ENCODE measurements around the gene CFAP410.

Gene CFAP410

DNA sequence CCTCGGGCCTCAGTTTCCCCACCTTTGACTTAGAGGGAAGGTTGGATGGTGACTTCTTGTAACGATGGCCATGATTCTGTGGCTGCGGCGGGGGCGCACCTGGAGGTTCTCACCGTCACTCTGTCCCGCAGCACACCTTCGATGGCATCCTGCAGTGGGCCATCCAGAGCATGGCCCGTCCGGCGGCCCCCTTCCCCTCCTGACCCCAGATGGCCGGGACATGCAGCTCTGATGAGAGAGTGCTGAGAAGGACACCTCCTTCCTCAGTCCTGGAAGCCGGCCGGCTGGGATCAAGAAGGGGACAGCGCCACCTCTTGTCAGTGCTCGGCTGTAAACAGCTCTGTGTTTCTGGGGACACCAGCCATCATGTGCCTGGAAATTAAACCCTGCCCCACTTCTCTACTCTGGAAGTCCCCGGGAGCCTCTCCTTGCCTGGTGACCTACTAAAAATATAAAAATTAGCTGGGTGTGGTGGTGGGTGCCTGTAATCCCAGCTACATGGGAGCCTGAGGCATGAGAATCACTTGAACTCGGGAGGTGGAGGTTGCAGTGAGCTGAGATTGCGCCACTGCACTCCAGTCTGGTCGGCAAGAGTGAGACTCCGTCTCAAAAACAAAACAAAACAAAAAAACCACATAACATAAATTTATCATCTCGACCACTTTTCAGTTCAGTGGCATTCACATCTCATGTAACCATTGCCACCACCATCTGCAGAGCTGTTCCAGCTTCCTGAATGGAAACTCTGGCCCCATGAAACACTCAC is 41.5 kb downstream of the CFAP410 start:
- peak; percentile 95 to 97 (median 95) for DNase-seq

DNA sequence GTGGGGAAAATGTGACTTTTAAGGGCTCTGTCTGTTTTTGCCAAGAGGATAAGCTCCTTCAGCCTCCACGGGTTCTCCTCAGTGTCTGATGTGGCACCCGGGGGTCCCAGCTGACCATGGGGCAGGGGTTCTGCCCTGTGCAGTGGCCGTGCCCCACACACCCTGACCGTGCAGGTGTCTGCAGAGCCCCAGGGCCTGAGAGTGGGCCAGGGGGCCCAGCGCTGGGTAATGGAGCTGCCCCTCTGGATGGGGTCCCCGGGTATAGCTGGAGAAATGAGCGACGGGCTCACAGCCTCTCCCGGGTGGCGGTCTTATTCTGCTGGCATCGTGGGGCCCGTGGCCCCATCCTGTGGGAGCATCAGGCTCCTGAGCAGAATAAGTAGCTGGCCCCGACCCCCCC is 42.3 kb downstream of the CFAP410 start:
- no peak for DNase-seq

- peak in 1 of 3 donors; percentile 22 for DNase-seq
Measured at GRCh38 chr21:44296103-44296519, 43.1 kb downstream of the CFAP410 start.

DNA sequence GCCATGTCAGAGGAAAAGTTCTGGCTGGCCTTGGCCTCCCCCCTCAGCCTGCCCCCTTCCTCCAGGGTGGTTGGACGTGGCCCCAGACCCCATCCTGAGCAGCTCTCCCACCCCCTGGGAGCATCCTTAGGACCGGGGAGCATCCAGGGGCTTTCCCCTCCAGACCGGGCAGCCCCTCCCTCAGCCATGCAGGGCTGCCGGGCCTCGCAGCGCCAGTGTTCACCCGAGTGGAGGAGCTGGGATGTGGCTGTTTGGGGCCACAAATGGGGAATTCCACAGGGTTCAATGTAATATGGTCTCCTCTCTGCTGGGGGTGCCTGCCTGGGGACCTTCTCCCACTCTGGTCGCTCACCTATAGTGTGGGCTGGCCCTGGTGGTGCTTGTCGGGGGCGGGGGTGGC is 43.5 kb downstream of the CFAP410 start:
- DNase-seq = no peak

DNA sequence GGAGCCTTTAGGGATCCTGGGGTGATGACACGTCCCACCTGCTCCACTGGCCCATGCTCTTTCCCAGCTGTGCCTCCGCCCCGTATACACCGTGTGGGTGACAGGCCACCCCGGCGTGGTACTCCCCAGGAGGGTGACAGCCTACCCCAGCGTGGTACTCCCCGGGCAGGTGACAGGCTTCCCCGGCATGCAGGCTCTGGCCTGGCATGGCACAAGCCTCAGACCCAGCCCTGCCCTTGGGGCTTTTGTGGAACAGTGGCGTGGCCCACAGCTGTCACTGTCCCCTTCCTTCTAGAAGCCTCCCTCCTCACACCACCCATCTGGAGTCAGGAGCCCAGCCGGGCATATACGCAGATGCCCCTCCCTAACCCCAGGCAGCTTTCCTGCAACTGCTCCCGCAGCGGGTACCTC is 44.0 kb downstream of the CFAP410 start:
- no peak for DNase-seq

DNA sequence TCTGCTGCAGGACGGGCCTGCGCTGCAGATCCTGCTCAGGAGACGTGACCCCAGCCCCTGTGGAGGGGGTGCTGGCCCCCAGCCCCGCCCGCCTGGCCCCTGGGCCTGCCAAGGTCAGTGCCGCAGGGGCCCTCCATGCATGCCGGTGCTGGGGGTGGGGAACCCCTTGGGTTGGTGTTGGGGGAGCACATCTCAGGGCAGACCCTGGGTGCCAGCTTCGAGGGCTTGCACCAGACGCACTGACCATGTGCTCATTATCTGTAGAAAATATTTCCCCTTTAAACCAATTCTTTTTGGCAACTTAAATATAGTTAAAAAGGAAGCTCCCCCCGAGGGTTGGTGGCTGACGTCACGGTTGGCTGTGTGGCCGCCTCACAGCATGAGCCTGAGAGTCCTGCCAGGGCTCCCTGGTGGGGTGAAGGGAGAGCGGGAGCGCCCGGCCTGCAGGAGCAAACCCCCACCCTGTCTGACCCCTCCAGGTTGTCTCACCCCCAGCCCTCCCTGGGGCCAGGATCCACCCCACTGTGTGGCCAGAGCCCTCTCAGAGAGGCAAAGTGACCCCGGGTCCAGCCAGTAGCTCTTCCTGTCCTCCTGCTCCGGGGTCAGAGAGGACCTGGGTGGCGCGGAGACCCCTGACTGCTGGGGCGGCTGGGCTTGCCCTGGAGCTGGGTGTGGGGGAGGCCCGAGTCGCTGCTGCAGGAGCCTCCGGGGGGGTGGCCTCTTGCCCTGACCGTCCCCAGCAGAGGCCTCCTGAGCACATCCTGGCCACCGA is 44.6 kb downstream of the CFAP410 start:
- DNase-seq = peak; percentile 64 to 72 (median 66)

- no peak for DNase-seq
Measured at GRCh38 chr21:44293551-44294231, 45.5 kb downstream of the CFAP410 start.

GRCh38 chr21:44292812-44293195 is 46.4 kb downstream of the CFAP410 start:
- no peak for DNase-seq

- DNase-seq = peak in 1 of 3 donors; percentile 23
Measured at GRCh38 chr21:44291936-44292811, 47.0 kb downstream of the CFAP410 start.

- no peak for DNase-seq
Measured at GRCh38 chr21:44291078-44291935, 47.9 kb downstream of the CFAP410 start.

GRCh38 chr21:44290327-44291077 is 48.7 kb downstream of the CFAP410 start:
- DNase-seq = no peak

DNA sequence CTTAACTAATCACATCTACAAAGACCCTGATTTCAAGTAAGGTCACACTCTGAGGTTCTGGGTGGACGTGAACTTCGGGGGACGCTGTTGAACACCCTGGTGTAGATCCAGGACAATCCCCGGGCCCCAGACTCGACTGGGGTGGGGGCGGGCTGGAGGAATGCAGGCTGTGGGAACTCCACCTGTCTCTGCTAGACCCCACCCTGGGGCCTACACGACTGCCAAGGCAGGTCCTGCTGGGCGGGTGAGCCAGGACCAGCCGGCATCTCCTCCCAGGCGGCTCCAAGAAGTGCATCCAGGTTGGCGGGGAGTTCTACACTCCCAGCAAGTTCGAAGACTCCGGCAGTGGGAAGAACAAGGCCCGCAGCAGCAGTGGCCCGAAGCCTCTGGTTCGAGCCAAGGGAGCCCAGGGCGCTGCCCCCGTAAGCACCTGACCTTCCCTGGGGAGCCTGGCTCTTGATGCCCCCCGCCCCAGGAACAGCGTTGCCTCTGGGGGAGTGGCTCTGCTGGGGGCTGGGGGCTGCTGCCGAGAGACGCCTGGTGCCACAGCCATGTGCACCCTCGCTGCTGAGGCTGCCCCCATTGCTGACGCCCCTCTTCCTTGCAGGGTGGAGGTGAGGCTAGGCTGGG is 49.7 kb downstream of the CFAP410 start:
- no peak for DNase-seq

- DNase-seq = no peak
Measured at GRCh38 chr21:44288251-44289110, 50.7 kb downstream of the CFAP410 start.

DNA sequence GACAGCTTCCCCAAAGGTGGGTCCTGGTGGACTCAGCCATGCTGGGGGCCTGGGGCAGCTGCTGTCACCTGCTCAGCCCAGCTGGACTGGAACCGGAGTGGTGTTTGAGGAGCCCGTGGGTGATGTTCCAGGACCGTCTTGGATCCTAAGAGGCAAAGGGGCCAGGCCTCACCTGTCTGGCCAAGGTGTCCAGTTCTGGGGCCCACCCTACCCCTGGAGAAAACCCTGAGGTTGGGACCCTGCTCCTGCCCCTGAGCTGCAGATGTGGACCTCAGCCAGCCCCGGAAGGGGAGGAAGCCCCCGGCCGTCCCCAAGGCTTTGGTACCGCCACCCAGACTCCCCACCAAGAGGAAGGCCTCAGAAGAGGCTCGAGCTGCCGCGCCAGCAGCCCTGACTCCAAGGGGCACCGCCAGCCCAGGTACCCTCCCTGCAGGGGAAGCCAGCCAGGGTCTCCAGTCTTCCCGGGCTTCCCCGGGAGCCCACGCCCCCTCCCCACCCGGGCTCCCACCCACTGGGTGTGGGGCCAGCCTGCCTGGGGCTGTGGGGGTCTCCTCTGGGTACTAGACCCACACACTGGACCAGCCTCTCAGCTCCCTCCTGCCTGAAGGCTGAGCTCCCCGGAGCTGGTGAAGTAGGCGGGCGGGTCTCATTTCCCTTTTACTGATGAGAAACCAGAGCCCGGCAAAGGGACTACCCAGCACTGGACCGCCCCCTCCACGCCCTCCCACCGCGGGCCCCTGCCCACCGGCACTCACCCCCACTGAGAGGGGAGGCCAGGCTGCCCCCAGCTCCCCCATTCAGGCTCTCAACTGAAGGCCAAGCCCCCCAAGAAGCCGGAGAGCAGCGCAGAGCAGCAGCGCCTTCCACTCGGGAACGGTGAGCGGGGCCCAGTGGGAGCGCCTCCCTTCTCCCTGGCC is 52.2 kb downstream of the CFAP410 start:
- DNase-seq = peak; percentile 27 to 59 (median 45)

GRCh38 chr21:44286086-44286715 is 53.0 kb downstream of the CFAP410 start:
- DNase-seq = no peak

DNA sequence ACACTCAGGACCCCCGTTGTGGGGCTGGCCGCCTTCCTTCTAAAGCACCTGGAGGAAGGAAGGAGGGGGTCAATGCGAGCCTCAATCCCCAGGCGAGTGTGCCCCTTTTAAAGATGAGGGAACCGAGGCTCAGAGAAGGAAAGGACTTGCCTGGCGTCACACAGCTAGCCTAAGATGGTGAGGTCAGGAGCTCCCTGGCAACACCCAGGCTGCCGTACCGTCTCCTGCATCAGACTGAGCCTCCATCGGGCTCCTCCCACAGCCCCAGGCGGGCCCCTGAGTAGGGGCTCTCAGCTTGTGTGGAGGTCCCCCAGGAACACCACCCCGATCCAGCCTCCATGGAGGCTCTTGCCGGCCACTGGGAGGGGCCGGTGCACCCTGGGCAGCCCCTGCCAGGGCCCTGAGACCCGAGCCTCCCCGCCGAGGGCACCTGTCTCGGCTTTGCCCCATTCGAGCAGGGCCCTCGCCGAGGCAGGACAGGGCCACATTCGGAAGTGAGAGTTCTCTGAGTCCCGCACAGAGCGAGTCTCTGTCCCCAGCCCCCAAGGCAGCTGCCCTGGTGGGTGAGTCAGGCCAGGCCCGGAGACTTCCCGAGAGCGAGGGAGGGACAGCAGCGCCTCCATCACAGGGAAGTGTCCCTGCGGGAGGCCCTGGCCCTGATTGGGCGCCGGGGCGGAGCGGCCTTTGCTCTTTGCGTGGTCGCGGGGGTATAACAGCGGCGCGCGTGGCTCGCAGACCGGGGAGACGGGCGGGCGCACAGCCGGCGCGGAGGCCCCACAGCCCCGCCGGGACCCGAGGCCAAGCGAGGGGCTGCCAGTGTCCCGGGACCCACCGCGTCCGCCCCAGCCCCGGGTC is 53.8 kb downstream of the CFAP410 start, which contains the start of gene AIRE:
Gene AIRE (plus strand): TSS at position 739 of the 855 bp plus-strand sequence. CDS start 131 bp downstream, outside the sequence.
- DNase-seq = peak; percentile 60 to 73 (median 66)
